H1 (cell line): Measurements from ENCODE around the gene LMX1A. TPM values are rescaled to one million over a fixed set of nuclear protein-coding genes. Genes with fewer than 3 reads are reported as not detected.
A peak's percentile ranks its signal among the peaks of the same experiment; 100 is the strongest.

ENCODE experiments used
- CTCF ChIA-PET: fragments of 300-600 bp; sonication (Branson Sonifier 250); formaldehyde crosslinking; loops from one replicate; lab custom pipeline; 2021; ENCODE audit not compliant: partially characterized antibody; lab: Charles Lee
- POLR2A ChIA-PET: fragments of 300-600 bp; sonication (Branson Sonifier 250); formaldehyde crosslinking; loops from one replicate; lab custom pipeline; 2021; ENCODE audit warnings: inconsistent platforms; ENCODE audit not compliant: partially characterized antibody; lab: Charles Lee
- DNase-seq, 2 experiments: peaks; one replicate each; pipeline versions ENCODE4 v3.0.0 to v3.0.0-alpha.2; 2010 to 2022; ENCODE audit warnings: low spot score in 2 of 2, low read depth in 1 of 2, mixed read lengths in 1 of 2
- FAIRE-seq: peaks from 2 replicates; lab custom pipeline; 2011; peaks lifted over from hg19 to GRCh38; lab: Jason Lieb, UNC
- H2AFZ ChIP-seq: 2 replicates; pipeline ENCODE4 v1.8.1; 2012; ENCODE audit warnings: low read length, inconsistent platforms
- H2AK5ac ChIP-seq: 2 replicates; pipeline ENCODE4 v1.6.1; 2013; ENCODE audit warnings: low read depth, low read length
- H2BK120ac ChIP-seq: replicated peaks from 2 replicates; pipeline ENCODE3; 2013; ENCODE audit warnings: low read depth, low read length, inconsistent platforms
- H2BK12ac ChIP-seq: 2 replicates; pipeline ENCODE4 v1.6.1; 2013; ENCODE audit warnings: low read depth, low read length
- H2BK15ac ChIP-seq: 2 replicates; pipeline ENCODE4 v1.6.1; 2013; ENCODE audit warnings: low read length
- H2BK20ac ChIP-seq: 2 replicates; pipeline ENCODE4 v1.6.1; 2013; ENCODE audit warnings: low read length
- H2BK5ac ChIP-seq: 2 replicates; pipeline ENCODE4 v1.6.1; 2013; ENCODE audit warnings: low read depth, low read length
- H3K14ac ChIP-seq: 2 replicates; pipeline ENCODE4 v1.6.1; 2013; ENCODE audit warnings: inconsistent platforms; ENCODE audit not compliant: insufficient read length
- H3K18ac ChIP-seq: 2 replicates; pipeline ENCODE4 v1.6.1; 2013; ENCODE audit warnings: low read length; ENCODE audit errors: extremely low read depth
- H3K23ac ChIP-seq: 2 replicates; pipeline ENCODE4 v1.6.1; 2013; ENCODE audit warnings: inconsistent platforms; ENCODE audit not compliant: insufficient read length
- H3K23me2 ChIP-seq: 2 replicates; pipeline ENCODE4 v1.6.1; 2013; ENCODE audit warnings: low read depth, low read length
- H3K27ac ChIP-seq: 2 replicates; pipeline ENCODE4 v1.6.1; 2011; ENCODE audit warnings: low read depth, low read length, inconsistent platforms
- H3K27me3 ChIP-seq, 4 experiments: replicated peaks in 1 of 4; 1 replicate in 1 of 4; 2 replicates in 3 of 4; pipeline versions ENCODE4 v1.6.1 to v1.8.1; 2011 to 2013; ENCODE audit warnings: low read length in 3 of 4, mild to moderate bottlenecking in 3 of 4, inconsistent platforms in 2 of 4, mixed read lengths in 2 of 4, moderate library complexity in 1 of 4; ENCODE audit not compliant: control insufficient read depth in 3 of 4, insufficient read depth in 3 of 4; ENCODE audit errors: extremely low read depth in 1 of 4
- H3K36me3 ChIP-seq, 4 experiments: 2 replicates each; pipeline versions ENCODE4 v1.6.1 to v1.8.1; 2011 to 2013; ENCODE audit warnings: mild to moderate bottlenecking in 4 of 4, low read length in 3 of 4, moderate library complexity in 2 of 4, control low read depth in 1 of 4, inconsistent platforms in 1 of 4; ENCODE audit not compliant: insufficient read depth in 4 of 4, control insufficient read depth in 2 of 4
- H3K4ac ChIP-seq: replicated peaks from 2 replicates; pipeline ENCODE3; 2013; ENCODE audit warnings: low read length, low read depth, mixed read lengths, inconsistent platforms; ENCODE audit not compliant: insufficient read length
- H3K4me1 ChIP-seq, 4 experiments: replicated peaks in 1 of 4; 1 replicate in 1 of 4; 2 replicates in 3 of 4; pipeline versions ENCODE4 v1.6.1 to v1.8.1; 2011 to 2013; ENCODE audit warnings: low read length in 3 of 4, inconsistent platforms in 2 of 4, mixed read lengths in 1 of 4; ENCODE audit not compliant: insufficient read depth in 4 of 4, control insufficient read depth in 3 of 4
- H3K4me2 ChIP-seq, 2 experiments: 2 replicates each; pipeline versions ENCODE4 v1.6.1 to v1.8.1; 2011 to 2013; ENCODE audit warnings: low read depth in 2 of 2, low read length in 2 of 2, control low read depth in 1 of 2, inconsistent platforms in 1 of 2, mild to moderate bottlenecking in 1 of 2; ENCODE audit not compliant: insufficient read depth in 1 of 2
- H3K4me3 ChIP-seq, 4 experiments: fragments of 200-600, 300-600 bp in 1 of 4; sonication (generic), shearing (Covaris generic), sonication (Bioruptor Twin) in 1 of 4; 2 replicates each; pipeline versions ENCODE4 v1.5.1 to v1.8.1; 2011 to 2016; ENCODE audit warnings: low read length in 4 of 4, low read depth in 3 of 4, control low read depth in 2 of 4, inconsistent platforms in 2 of 4, mild to moderate bottlenecking in 2 of 4, mixed read lengths in 1 of 4, moderate library complexity in 1 of 4; ENCODE audit not compliant: insufficient read depth in 2 of 4; ENCODE audit errors: extremely low read depth in 1 of 4
- H3K56ac ChIP-seq: replicated peaks from 2 replicates; pipeline ENCODE3; 2013; ENCODE audit warnings: low read depth, mild to moderate bottlenecking, mixed read lengths, low read length, inconsistent platforms; ENCODE audit not compliant: insufficient read length
- H3K79me1 ChIP-seq: 2 replicates; pipeline ENCODE4 v1.6.1; 2013; ENCODE audit warnings: low read depth, low read length, control low read depth
- H3K79me2 ChIP-seq, 2 experiments: 2 replicates each; pipeline versions ENCODE4 v1.6.1 to v1.8.1; 2012 to 2013; ENCODE audit warnings: low read length in 2 of 2, mild to moderate bottlenecking in 2 of 2, inconsistent platforms in 1 of 2; ENCODE audit not compliant: insufficient read depth in 2 of 2, control insufficient read depth in 1 of 2
- H3K9ac ChIP-seq, 4 experiments: replicated peaks in 1 of 4; 1 replicate in 1 of 4; 2 replicates in 3 of 4; pipeline versions ENCODE4 v1.6.1 to v1.8.1; 2011 to 2013; ENCODE audit warnings: low read depth in 3 of 4, low read length in 3 of 4, control low read depth in 2 of 4, mild to moderate bottlenecking in 2 of 4, moderate library complexity in 2 of 4, inconsistent platforms in 1 of 4; ENCODE audit errors: extremely low read depth in 1 of 4
- H3K9me3 ChIP-seq, 2 experiments: 2 replicates each; pipeline versions ENCODE4 v1.6.1 to v1.8.1; 2012 to 2013; ENCODE audit warnings: mild to moderate bottlenecking in 2 of 2, moderate library complexity in 2 of 2, control low read depth in 1 of 2, inconsistent platforms in 1 of 2, low read depth in 1 of 2, low read length in 1 of 2, mixed read lengths in 1 of 2; ENCODE audit not compliant: insufficient read depth in 2 of 2
- H4K20me1 ChIP-seq, 2 experiments: replicated peaks in 1 of 2; 2 replicates each; pipeline versions ENCODE3 to v1.8.1; 2011 to 2013; ENCODE audit warnings: inconsistent platforms in 2 of 2, low read length in 2 of 2, mild to moderate bottlenecking in 1 of 2; ENCODE audit not compliant: insufficient read depth in 2 of 2, control insufficient read depth in 1 of 2
- H4K5ac ChIP-seq: 2 replicates; pipeline ENCODE4 v1.6.1; 2013; ENCODE audit warnings: low read length, low read depth, mixed read lengths, inconsistent platforms; ENCODE audit not compliant: insufficient read length
- H4K8ac ChIP-seq: 2 replicates; pipeline ENCODE4 v1.8.0; 2013; ENCODE audit warnings: mild to moderate bottlenecking, moderate library complexity, low read length, inconsistent platforms; ENCODE audit not compliant: insufficient read depth; ENCODE audit errors: extremely low read depth
- H4K91ac ChIP-seq: replicated peaks from 2 replicates; pipeline ENCODE3; 2013; ENCODE audit warnings: low read length, mixed read lengths, inconsistent platforms; ENCODE audit not compliant: insufficient read length
- CTCF ChIP-seq, 3 experiments: IDR thresholded peaks; 1 replicate in 2 of 3; 2 replicates in 1 of 3; pipeline versions ENCODE4 v1.5.1 to v1.6.1; 2011; ENCODE audit warnings: low read length in 3 of 3, mild to moderate bottlenecking in 3 of 3, inconsistent platforms in 2 of 3, low read depth in 1 of 3, moderate library complexity in 1 of 3; ENCODE audit not compliant: insufficient read depth in 1 of 3; ENCODE audit errors: control extremely low read depth in 1 of 3
- FOSL1 ChIP-seq: IDR thresholded peaks from 2 replicates; pipeline ENCODE4 v1.6.1; 2011; ENCODE audit warnings: mild to moderate bottlenecking, low read depth, low read length, moderate library complexity; ENCODE audit not compliant: insufficient read depth
- KDM5A ChIP-seq: fragments of 200-600 bp; IDR thresholded peaks from 2 replicates; pipeline ENCODE4 v1.7.1; 2012; ENCODE audit warnings: mild to moderate bottlenecking, low read length, inconsistent platforms, mixed read lengths
- MAX ChIP-seq: IDR thresholded peaks from 2 replicates; pipeline ENCODE4 v1.6.1; 2012; ENCODE audit warnings: inconsistent platforms
- NRF1 ChIP-seq: IDR thresholded peaks from 2 replicates; pipeline ENCODE4 v1.6.1; 2011; ENCODE audit warnings: mild to moderate bottlenecking, low read depth, low read length, improper control_type of control experiment
- RAD21 ChIP-seq, 2 experiments: IDR thresholded peaks in 1 of 2; conservative IDR thresholded peaks in 1 of 2; 2 replicates each; pipeline ENCODE4 v1.6.1; 2011; ENCODE audit warnings: low read depth in 2 of 2, low read length in 2 of 2, improper control_type of control experiment in 1 of 2, inconsistent platforms in 1 of 2, mild to moderate bottlenecking in 1 of 2, moderate library complexity in 1 of 2
- SP2 ChIP-seq: IDR thresholded peaks from 2 replicates; pipeline ENCODE4 v1.6.1; 2012; ENCODE audit warnings: mild to moderate bottlenecking, low read length, inconsistent platforms
- TCF12 ChIP-seq: IDR thresholded peaks from 2 replicates; pipeline ENCODE4 v1.6.1; 2011; ENCODE audit warnings: low read depth, mild to moderate bottlenecking, low read length
- TEAD4 ChIP-seq: IDR thresholded peaks from 2 replicates; pipeline ENCODE4 v1.6.1; 2012; ENCODE audit warnings: low read depth, low read length, inconsistent platforms, mixed read lengths
- WGBS, 2 experiments: shearing (Covaris generic) in 1 of 2; methylation state at CpG; one replicate each; pipeline versions ENCODE4 v1.1.6 to v1.1.7; 2013 to 2015; ENCODE audit warnings: low lambda C conversion rate in 2 of 2, mixed read lengths in 2 of 2, inconsistent platforms in 1 of 2, low coverage in 1 of 2, missing lambda C conversion rate in 1 of 2; ENCODE audit not compliant: insufficient replicate concordance in 2 of 2, insufficient coverage in 1 of 2, insufficient read length in 1 of 2; ENCODE audit errors: extremely low coverage in 1 of 2, missing lambda C conversion rate in 1 of 2; 5-methylcytosine and 5-hydroxymethylcytosine counted together
- polyA plus RNA-seq, 7 experiments: library from polyadenylated mRNA; depleted of rRNA in 3 of 7; stranded (reverse) in 5 of 7; unstranded in 2 of 7; fragments of >200 nt in 5 of 7; fragments of 200-250 nt in 2 of 7; gene quantifications; 1 replicate in 5 of 7; 2 replicates in 1 of 7; 4 replicates in 1 of 7; pipeline versions ENCODE4 v1.2.1 to v1.2.3, GENCODE V29; 2011 to 2013; ENCODE audit warnings: missing spikeins in 2 of 7, mixed read lengths in 2 of 7
- total RNA-seq: library from RNA; stranded (reverse); fragmentation: NEBNext Ultra II Directional; extraction: Animal tissue kit (Norgen Biotek cat#: 25700); gene quantifications from 2 replicates; pipeline ENCODE4 v1.2.1, GENCODE V29; 2021

Gene LMX1A
- total and polyA plus RNA-seq, 2 of the 8 experiments (the other 6 are each of a cell fraction or from before 2014, with no cell fraction given): not detected

GRCh38 chr1:165290148-165290547, 66.4 kb downstream of the LMX1A start:
- H3K79me2 ChIP-seq: no peaks in the 10 kb centered on the region

More at GRCh38 chr1:165290148-165290547, 66.4 kb downstream of the LMX1A start:
- ChIA-PET CTCF (interaction anchor here (1.0 to 8.9 kb wide), 13 partner anchors 9 to 173 kb away, joined by 3 to 51 read pairs (median 4); no protein-coding TSS in a partner anchor), POLR2A (no interaction called here)
- Histone ChIP-seq H3K23me2 (no peaks in the 10 kb centered on the region), H2BK120ac (no peak overlapping the region), H4K8ac (no peak overlapping the region), H3K4ac (no peak overlapping the region), H3K23ac (no peak overlapping the region), H3K36me3 (no peaks in the 10 kb centered on the region; a peak in 2 of 8 replicates), H3K18ac (no peak overlapping the region), H4K20me1 (no peaks in the 10 kb centered on the region), H3K4me1 (peaks cover 0 to 3% (median 2%) of the 10 kb centered on the region in 4 experiments; a peak in 4 of 7 replicates), H3K27ac (no peak overlapping the region), H4K91ac (no peak overlapping the region), H2AFZ (no peak overlapping the region), H3K56ac (no peak overlapping the region), H3K9ac (no peak overlapping the region), H3K14ac (no peak overlapping the region), H2BK5ac (no peak overlapping the region), H3K79me1 (no peaks in the 10 kb centered on the region), H2BK12ac (no peak overlapping the region), H3K9me3 (peaks cover 6% of the 10 kb centered on the region in 2 experiments; a peak in 1 of 4 replicates), H3K4me2 (no peak overlapping the region), H4K5ac (no peak overlapping the region), H2BK15ac (no peak overlapping the region), H3K4me3 (no peak overlapping the region), H3K27me3 (no peaks in the 10 kb centered on the region; a peak in 1 of 7 replicates), H2BK20ac (no peak overlapping the region), H2AK5ac (no peak overlapping the region)
- no peak for FAIRE-seq
- no peak for TF ChIP-seq SP2
- no peak for TF ChIP-seq NRF1
- TF ChIP-seq CTCF (IDR thresholded peaks at IDR 0.05; ENCODE audit: control extremely low read depth in 1 of 3, insufficient read depth in 1 of 3, low read depth in 1 of 3, low read length in 3 of 3): peak in 2 of 3 experiments; percentile 27 to 40; a peak in 2 of 4 replicates
- TF ChIP-seq FOSL1: no peak
- TF ChIP-seq RAD21 (IDR thresholded peaks at IDR 0.05 in 1 of 2, conservative IDR thresholded peaks at IDR 0.05 in 1 of 2; ENCODE audit: low read depth in 2 of 2, low read length in 2 of 2): peak; percentile 41 to 53; a peak in 3 of 4 replicates
- TF ChIP-seq TCF12: no peak
- no peak for TF ChIP-seq KDM5A
- TF ChIP-seq MAX: no peak
- 0 out of 2 replicates have a peak, but pooled peaks have one; percentile 26 for TF ChIP-seq TEAD4
- 89% methylated on average over 7 of the region's 7 CpGs; no CpG with 5 or more reads in 1 of the 2 experiments for WGBS, 2 experiments
- DNase-seq: no peak
